ENCODE data around the gene GAN.

GAN gene, protein sequence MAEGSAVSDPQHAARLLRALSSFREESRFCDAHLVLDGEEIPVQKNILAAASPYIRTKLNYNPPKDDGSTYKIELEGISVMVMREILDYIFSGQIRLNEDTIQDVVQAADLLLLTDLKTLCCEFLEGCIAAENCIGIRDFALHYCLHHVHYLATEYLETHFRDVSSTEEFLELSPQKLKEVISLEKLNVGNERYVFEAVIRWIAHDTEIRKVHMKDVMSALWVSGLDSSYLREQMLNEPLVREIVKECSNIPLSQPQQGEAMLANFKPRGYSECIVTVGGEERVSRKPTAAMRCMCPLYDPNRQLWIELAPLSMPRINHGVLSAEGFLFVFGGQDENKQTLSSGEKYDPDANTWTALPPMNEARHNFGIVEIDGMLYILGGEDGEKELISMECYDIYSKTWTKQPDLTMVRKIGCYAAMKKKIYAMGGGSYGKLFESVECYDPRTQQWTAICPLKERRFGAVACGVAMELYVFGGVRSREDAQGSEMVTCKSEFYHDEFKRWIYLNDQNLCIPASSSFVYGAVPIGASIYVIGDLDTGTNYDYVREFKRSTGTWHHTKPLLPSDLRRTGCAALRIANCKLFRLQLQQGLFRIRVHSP

DNA sequence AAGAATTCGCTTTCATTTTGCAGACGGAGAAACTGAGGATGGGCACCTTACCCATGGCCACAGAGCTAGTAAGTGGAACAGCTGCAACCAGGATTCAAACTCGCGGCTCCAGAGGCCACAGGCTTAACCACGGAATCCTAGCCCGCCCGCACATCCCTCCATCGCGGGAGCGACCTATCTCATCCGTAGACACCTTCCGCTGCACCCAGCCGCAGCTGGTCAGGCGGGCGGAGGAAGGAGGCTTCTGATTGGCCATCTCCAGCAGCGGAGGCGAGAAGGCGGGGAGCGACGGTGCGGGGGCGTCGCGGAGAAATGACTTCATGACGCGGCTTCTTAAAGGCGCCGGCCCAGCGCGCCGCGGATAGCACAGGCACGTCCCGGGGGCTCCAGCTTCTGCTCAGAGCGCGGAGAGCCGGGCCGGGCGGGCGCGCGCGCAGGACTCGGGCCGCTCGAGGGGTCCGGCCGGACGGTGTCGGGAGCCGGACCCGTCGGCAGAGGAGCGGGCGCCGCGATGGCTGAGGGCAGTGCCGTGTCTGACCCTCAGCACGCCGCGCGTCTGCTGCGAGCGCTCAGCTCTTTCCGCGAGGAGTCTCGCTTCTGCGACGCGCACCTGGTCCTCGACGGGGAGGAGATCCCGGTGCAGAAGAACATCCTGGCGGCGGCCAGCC is at the start of gene GAN:
TSS of gene GAN (plus strand) at position 360 of the 668 bp plus-strand sequence. CDS start at position 512, 152 bp downstream.
- Histone ChIP-seq H2AFZ (ENCODE audit: low read depth, low read length) (peak within 1 kb of the TSS; percentile 79), H3K36me3 (ENCODE audit: insufficient read depth, low read length) (no peaks in the 10 kb centered on the region)

DNA sequence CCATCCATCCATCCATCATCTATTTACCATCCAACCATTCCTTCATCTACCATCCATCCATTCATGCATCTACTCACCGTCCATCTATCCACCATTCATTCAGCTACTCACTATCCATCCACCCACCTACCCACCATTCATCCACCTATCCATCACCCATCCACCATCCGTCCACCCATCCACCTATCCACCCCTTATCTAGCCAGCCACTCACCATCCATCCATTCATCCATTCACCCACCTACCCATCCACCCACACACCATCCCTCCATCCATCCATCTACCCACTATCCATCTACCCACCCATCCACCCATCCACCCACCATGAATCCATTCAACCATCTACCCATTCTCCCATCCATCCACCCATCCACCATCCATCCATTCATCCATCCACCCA is 49.7 kb upstream of the GAN start:
- Histone ChIP-seq H3K4me1 (ENCODE audit: insufficient read depth, low read length) (no peaks in the 10 kb centered on the region), H2AFZ (ENCODE audit: low read depth, low read length) (no peak overlapping the region), H3K27me3 (ENCODE audit: insufficient read depth, low read length) (no peaks in the 10 kb centered on the region), H3K4me3 (ENCODE audit: low read length) (no peak overlapping the region), H3K36me3 (ENCODE audit: insufficient read depth, low read length) (no peaks in the 10 kb centered on the region), H3K9me3 (ENCODE audit: low read length) (no peaks in the 10 kb centered on the region)

More for the DNA sequence above, at the start of gene GAN:
- peaks cover 21% of the 10 kb centered on the region for H3K4me1 ChIP-seq (ENCODE audit: insufficient read depth, low read length)
- H3K4me3 ChIP-seq (ENCODE audit: low read length), result peak within 1 kb of the TSS; percentile 83
- H3K9me3 ChIP-seq (ENCODE audit: low read length), result no peaks in the 10 kb centered on the region
- no peaks in the 10 kb centered on the region for H3K27me3 ChIP-seq (ENCODE audit: insufficient read depth, low read length)

DNA sequence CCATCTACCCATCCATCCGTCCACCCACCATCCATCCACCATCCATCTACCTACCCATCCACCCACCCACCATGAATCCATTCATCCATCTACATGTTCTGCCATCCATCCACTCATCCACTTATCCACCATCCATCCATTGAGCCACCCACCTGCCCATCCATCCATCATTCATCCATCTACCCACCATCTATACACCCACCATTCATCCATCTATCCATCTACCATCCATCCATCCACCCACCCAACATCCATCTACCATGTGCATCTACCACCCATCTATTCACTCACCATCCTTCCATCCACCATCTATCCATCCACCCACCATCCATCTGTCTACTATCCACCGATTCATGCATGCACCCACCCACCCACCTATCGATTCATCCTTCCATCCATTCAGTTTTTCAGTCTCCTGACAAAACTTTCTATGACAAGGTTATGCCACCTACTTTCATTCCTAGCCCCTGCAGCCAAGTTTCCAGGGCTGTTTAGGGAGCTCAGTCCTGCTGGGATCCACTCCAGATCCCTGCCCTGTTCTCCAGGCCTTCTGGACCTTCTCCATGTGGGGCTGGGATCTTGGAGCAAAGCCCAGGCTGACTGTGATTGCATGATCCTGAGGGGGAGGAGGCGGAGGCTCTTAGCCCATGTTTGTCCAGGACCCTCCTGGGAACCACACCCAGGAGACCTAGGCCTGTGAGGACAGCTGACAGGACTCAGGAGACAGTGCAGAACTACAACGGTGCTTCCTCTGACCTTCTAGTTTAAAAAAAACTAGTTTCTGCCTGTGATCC is 48.9 kb upstream of the GAN start:
- H3K27me3 ChIP-seq (ENCODE audit: insufficient read depth, low read length), result no peaks in the 10 kb centered on the region
- no peaks in the 10 kb centered on the region for H3K36me3 ChIP-seq (ENCODE audit: insufficient read depth, low read length)
- H3K4me3 ChIP-seq (ENCODE audit: low read length), result no peak overlapping the region
- H3K9me3 ChIP-seq (ENCODE audit: low read length), result no peaks in the 10 kb centered on the region
- H3K4me1 ChIP-seq (ENCODE audit: insufficient read depth, low read length), result no peaks in the 10 kb centered on the region
- H2AFZ ChIP-seq (ENCODE audit: low read depth, low read length), result no peak overlapping the region

DNA sequence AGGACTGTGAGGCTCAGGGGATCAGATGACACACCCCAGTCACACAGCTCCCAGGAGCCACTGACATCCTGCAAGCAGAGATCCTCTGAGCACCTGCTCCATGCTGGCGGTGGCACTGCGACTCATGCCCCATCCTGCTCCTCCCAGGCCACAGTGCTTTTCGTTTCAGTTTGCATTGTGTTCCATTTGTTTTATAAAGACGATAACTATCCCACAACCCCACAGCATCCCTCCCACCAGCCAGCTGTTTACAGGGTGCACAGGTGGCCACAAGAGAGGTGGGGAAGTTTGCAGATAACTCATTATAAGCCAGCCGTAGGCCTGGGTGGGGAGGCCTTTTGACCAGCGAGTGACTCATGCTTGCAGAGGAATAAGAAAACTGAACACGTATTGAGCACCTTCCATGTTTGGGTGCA is 48.1 kb upstream of the GAN start:
- Histone ChIP-seq H3K27me3 (ENCODE audit: insufficient read depth, low read length) (no peaks in the 10 kb centered on the region), H3K4me1 (ENCODE audit: insufficient read depth, low read length) (no peaks in the 10 kb centered on the region), H3K9me3 (ENCODE audit: low read length) (no peaks in the 10 kb centered on the region), H2AFZ (ENCODE audit: low read depth, low read length) (no peak overlapping the region), H3K4me3 (ENCODE audit: low read length) (no peak overlapping the region), H3K36me3 (ENCODE audit: insufficient read depth, low read length) (no peaks in the 10 kb centered on the region)

DNA sequence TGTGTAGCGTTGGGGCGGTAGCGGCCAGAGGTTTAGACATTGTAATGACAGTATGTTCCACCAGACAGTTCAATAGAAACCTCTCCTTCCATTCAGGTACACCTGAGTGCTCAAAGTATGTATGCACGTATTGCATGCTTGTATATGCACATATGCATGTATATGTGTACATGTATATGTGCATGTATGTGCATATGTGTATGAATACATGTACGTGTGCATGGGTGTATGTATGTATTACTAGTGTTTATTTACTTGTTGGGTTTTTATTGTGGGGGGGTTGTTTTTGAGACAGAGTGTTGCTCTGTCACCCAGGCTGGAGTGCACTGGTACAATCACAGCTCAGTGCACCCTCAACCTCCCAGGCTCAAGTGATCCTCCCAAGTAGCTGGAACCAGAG is 46.3 kb upstream of the GAN start:
- Histone ChIP-seq H3K36me3 (ENCODE audit: insufficient read depth, low read length) (no peaks in the 10 kb centered on the region), H3K4me1 (ENCODE audit: insufficient read depth, low read length) (no peaks in the 10 kb centered on the region), H3K27me3 (ENCODE audit: insufficient read depth, low read length) (no peaks in the 10 kb centered on the region), H3K4me3 (ENCODE audit: low read length) (no peak overlapping the region), H2AFZ (ENCODE audit: low read depth, low read length) (no peak overlapping the region), H3K9me3 (ENCODE audit: low read length) (no peaks in the 10 kb centered on the region)

DNA sequence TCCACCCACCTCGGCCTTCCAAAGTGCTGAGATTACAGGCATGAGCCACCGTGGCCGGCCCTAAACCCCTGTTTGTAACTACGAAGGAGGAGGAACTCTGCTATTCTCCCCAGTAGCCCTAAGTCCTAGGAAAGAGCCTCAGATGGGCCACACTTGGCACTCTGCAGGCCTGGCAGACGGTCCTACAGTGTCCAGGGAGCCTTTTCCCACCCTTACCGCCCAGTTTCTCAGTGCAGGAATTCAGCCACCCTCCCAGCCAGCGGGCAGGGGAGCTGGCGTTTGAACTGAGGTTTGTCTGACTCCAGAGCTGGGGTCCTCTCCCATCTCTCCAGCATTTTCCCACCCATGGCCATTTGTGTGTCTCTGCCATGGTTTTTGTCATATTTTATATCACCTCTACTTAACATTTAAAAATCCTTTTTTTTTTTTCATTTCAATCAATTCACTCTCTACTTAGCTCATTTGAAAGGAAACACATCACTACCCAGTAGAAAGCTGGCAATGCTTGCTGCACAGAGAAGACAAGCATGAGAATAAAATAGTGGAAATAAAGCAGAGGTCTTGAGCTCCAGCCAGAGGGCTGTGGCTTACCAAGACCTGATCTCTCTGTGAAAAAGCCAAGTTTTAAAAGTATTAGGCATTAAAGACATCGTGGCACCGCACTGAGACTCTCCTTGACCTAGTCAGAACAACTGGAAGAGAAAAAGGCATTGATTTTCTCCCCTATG is 41.4 kb upstream of the GAN start:
- H3K9me3 ChIP-seq (ENCODE audit: low read length), result no peaks in the 10 kb centered on the region
- no peaks in the 10 kb centered on the region for H3K4me1 ChIP-seq (ENCODE audit: insufficient read depth, low read length)
- no peak overlapping the region for H2AFZ ChIP-seq (ENCODE audit: low read depth, low read length)
- H3K4me3 ChIP-seq (ENCODE audit: low read length), result no peak overlapping the region
- peaks cover 2% of the 10 kb centered on the region for H3K27me3 ChIP-seq (ENCODE audit: insufficient read depth, low read length)
- H3K36me3 ChIP-seq (ENCODE audit: insufficient read depth, low read length), result no peaks in the 10 kb centered on the region

DNA sequence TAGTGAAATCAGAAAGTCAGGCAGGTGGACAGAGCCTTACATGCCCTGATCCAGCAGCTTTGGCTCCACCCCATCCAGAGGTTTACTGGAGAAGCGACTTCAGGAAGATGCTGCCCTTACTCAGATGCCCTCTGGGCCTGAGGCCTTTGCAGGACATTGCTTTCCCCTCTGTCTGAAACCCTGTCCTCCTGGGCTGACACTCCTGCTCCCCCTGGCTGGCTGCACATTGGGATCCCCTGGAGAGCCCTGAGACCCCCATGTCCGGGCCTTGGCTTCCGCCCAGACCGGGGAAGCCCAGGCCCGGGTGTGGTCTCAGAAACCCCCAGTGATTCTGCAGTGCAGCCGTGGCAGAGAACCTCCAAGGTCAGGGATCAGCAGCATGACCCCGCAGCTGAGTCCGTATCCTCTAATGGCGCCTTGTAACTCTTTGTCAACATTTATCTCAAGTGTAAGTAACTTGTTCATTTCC is 39.7 kb upstream of the GAN start:
- H3K27me3 ChIP-seq (ENCODE audit: insufficient read depth, low read length), result peaks cover 2% of the 10 kb centered on the region
- H3K9me3 ChIP-seq (ENCODE audit: low read length), result no peaks in the 10 kb centered on the region
- no peaks in the 10 kb centered on the region for H3K36me3 ChIP-seq (ENCODE audit: insufficient read depth, low read length)
- H3K4me1 ChIP-seq (ENCODE audit: insufficient read depth, low read length), result no peaks in the 10 kb centered on the region
- no peak overlapping the region for H3K4me3 ChIP-seq (ENCODE audit: low read length)
- no peak overlapping the region for H2AFZ ChIP-seq (ENCODE audit: low read depth, low read length)

DNA sequence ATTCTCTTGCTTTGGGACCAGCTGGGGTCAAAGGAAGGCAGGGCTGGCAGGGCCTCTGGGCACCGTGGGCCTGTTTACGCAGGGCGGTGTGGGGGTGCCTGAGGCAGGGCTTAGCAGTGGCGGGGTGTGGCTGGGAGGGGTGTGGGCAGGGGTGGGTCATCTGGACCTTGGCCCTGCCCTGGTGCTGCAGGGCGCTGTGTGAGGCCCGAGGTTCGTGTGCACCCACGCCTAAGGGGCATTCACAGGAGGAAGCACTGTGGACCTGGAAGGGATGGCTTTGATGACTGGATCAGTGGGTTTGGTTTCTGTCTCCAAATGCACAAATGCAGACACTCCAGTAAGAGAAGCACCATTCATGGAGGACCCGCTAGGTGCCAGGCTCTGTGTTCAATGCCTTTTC is 39.0 kb upstream of the GAN start:
- Histone ChIP-seq H3K4me3 (ENCODE audit: low read length) (no peak overlapping the region), H3K4me1 (ENCODE audit: insufficient read depth, low read length) (no peaks in the 10 kb centered on the region), H2AFZ (ENCODE audit: low read depth, low read length) (no peak overlapping the region), H3K27me3 (ENCODE audit: insufficient read depth, low read length) (peaks cover 2% of the 10 kb centered on the region), H3K9me3 (ENCODE audit: low read length) (no peaks in the 10 kb centered on the region), H3K36me3 (ENCODE audit: insufficient read depth, low read length) (no peaks in the 10 kb centered on the region)

DNA sequence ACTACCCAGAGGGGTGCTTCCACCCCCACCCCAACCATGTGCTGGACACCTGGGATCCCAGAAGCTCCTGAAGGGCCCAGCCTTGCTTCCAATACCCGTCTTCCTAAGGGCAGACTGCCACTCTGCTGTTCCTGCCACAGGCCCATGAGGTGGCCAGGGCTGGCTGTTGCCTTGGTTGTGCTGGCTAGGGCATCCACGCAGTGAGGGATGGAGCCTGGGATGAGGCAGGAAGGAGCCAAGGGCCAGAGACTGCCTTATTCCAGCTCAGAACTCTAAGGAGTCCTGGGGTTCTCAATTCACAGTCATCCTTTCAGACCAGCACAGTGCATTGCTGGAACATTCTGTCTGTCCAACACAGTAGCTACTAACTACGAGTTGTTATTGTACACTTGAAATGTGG is 38.4 kb upstream of the GAN start:
- Histone ChIP-seq H3K9me3 (ENCODE audit: low read length) (no peaks in the 10 kb centered on the region), H3K27me3 (ENCODE audit: insufficient read depth, low read length) (peaks cover 2% of the 10 kb centered on the region), H3K4me1 (ENCODE audit: insufficient read depth, low read length) (no peaks in the 10 kb centered on the region), H3K36me3 (ENCODE audit: insufficient read depth, low read length) (no peaks in the 10 kb centered on the region), H3K4me3 (ENCODE audit: low read length) (no peak overlapping the region), H2AFZ (ENCODE audit: low read depth, low read length) (no peak overlapping the region)

DNA sequence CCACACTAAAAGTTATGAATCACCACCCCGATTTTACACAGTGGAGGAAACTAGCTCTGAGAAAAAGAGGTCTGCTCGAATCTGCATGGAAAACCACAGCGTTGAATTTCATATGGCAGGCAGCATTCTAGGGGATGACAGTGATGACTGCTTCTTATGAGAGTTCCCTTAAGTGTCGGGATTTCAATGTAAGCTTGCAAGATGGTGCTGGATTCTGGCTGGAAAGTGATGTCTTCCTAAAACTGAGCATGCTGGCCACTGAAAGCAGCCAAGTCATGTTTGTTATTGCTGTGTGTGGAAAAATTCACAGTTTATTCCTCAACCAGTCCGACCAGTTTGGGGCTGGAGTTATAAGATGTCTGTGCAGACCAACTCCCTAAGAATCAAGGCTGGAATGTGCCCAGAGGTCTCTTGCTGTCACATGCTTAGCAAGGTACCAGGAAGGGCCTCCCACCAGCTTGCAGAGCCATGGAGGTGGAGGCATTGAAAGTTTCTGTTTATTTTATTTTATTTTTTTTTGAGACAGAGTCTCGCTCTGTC is 37.2 kb upstream of the GAN start:
- Histone ChIP-seq H3K4me1 (ENCODE audit: insufficient read depth, low read length) (no peaks in the 10 kb centered on the region), H3K9me3 (ENCODE audit: low read length) (no peaks in the 10 kb centered on the region)

DNA sequence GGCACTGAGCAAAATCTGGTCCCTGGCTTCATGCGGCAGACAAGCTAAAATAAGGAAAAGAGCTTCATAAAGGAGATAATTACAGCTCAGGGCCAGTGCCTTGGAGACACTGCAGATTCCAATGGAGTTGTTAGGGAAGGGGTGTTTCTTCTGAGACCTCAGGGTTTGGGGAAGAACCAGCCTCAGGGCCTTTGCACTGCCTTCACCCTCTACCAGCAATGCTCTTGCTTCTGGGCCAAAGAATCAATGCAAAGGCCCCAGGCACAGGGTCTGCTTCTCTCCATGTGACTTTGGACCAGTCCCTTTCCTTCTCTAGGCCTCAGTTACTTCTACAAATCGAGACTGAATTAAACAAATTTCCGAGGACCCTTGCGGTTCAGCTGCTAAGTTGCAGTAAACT is 36.2 kb upstream of the GAN start:
- no peaks in the 10 kb centered on the region for H3K9me3 ChIP-seq (ENCODE audit: low read length)
- no peak overlapping the region for H3K4me3 ChIP-seq (ENCODE audit: low read length)
- no peak overlapping the region for H2AFZ ChIP-seq (ENCODE audit: low read depth, low read length)
- H3K36me3 ChIP-seq (ENCODE audit: insufficient read depth, low read length), result no peaks in the 10 kb centered on the region
- H3K27me3 ChIP-seq (ENCODE audit: insufficient read depth, low read length), result peaks cover 2% of the 10 kb centered on the region
- no peaks in the 10 kb centered on the region for H3K4me1 ChIP-seq (ENCODE audit: insufficient read depth, low read length)

More for the DNA sequence above, 37.2 kb upstream of the GAN start:
- no peak overlapping the region for H3K4me3 ChIP-seq (ENCODE audit: low read length)
- no peaks in the 10 kb centered on the region for H3K36me3 ChIP-seq (ENCODE audit: insufficient read depth, low read length)
- peaks cover 2% of the 10 kb centered on the region for H3K27me3 ChIP-seq (ENCODE audit: insufficient read depth, low read length)
- H2AFZ ChIP-seq (ENCODE audit: low read depth, low read length), result no peak overlapping the region

DNA sequence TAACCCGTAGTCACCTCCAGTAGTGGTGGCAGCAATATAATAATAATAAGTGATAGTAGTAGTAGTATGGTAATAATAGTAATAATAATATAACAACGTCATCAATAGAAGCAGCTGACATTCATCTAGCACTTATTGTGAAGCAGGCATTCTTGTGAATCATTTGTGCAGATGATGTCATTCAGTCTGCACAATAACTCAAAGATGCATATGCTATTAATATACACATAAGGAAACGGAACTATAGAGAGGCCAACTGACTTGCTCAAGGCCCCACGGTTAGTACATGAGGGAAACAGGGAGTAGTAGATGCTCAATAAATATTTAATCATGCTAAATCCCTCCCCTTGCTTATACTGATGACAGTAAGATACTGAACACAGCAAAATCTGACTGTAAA is 35.4 kb upstream of the GAN start:
- H2AFZ ChIP-seq (ENCODE audit: low read depth, low read length), result no peak overlapping the region
- no peak overlapping the region for H3K4me3 ChIP-seq (ENCODE audit: low read length)
- no peaks in the 10 kb centered on the region for H3K9me3 ChIP-seq (ENCODE audit: low read length)
- H3K36me3 ChIP-seq (ENCODE audit: insufficient read depth, low read length), result no peaks in the 10 kb centered on the region
- peaks cover 2% of the 10 kb centered on the region for H3K27me3 ChIP-seq (ENCODE audit: insufficient read depth, low read length)
- no peaks in the 10 kb centered on the region for H3K4me1 ChIP-seq (ENCODE audit: insufficient read depth, low read length)
